ENCODE data around the gene NEDD9. TPM values are rescaled to one million over a fixed set of nuclear protein-coding genes. Genes with fewer than 3 reads are reported as not detected.

Gene NEDD9
- polyA plus RNA-seq, 4 donors = 13.6 to 17.6 (median 15.0) TPM

- no peaks in the 10 kb centered on the region for H3K27me3 ChIP-seq (ENCODE audit: control insufficient read depth in 3 of 3, insufficient read depth in 3 of 3, low read length in 3 of 3)
- no peak for FAIRE-seq
- H3K27ac ChIP-seq (ENCODE audit: low read depth in 1 of 3, low read length in 2 of 3) = no peak overlapping the region
- DNase-seq = no peak
- H3K36me3 ChIP-seq (ENCODE audit: control insufficient read depth in 3 of 3, insufficient read depth in 2 of 3, low read depth in 1 of 3, low read length in 3 of 3) = no peaks in the 10 kb centered on the region
- H3K4me3 ChIP-seq (ENCODE audit: low read depth in 1 of 3, low read length in 3 of 3) = no peak overlapping the region
- H3K4me1 ChIP-seq (ENCODE audit: control insufficient read depth in 3 of 3, insufficient read depth in 2 of 3, low read depth in 1 of 3, low read length in 2 of 3) = no peaks in the 10 kb centered on the region
- H3K9me3 ChIP-seq (ENCODE audit: control insufficient read depth in 2 of 2, insufficient read depth in 1 of 2, low read depth in 1 of 2, low read length in 1 of 2) = peaks cover 0 to 2% of the 10 kb centered on the region in 2 donors
Observed at GRCh38 chr6:11155589-11155988, 76.9 kb downstream of the NEDD9 start.

- FAIRE-seq = no peak
- WGBS, 3 donors = 95 to 98% (median 96%) methylated on average over 6 of the region's 6 CpGs
Observed at GRCh38 chr6:11153447-11153846, 79.0 kb downstream of the NEDD9 start.

GRCh38 chr6:11152581-11152980, 79.9 kb downstream of the NEDD9 start:
- DNase-seq (no peak), FAIRE-seq (no peak)
- Histone ChIP-seq H3K27me3 (ENCODE audit: control insufficient read depth in 3 of 3, insufficient read depth in 3 of 3, low read length in 3 of 3) (no peaks in the 10 kb centered on the region), H3K36me3 (ENCODE audit: control insufficient read depth in 3 of 3, insufficient read depth in 2 of 3, low read depth in 1 of 3, low read length in 3 of 3) (no peaks in the 10 kb centered on the region), H3K9me3 (ENCODE audit: control insufficient read depth in 2 of 2, insufficient read depth in 1 of 2, low read depth in 1 of 2, low read length in 1 of 2) (peaks cover 0 to 2% of the 10 kb centered on the region in 2 donors), H3K27ac (ENCODE audit: low read depth in 1 of 3, low read length in 2 of 3) (no peak overlapping the region), H3K4me1 (ENCODE audit: control insufficient read depth in 3 of 3, insufficient read depth in 2 of 3, low read depth in 1 of 3, low read length in 2 of 3) (no peaks in the 10 kb centered on the region), H3K4me3 (ENCODE audit: low read depth in 1 of 3, low read length in 3 of 3) (no peak overlapping the region)

More at GRCh38 chr6:11153447-11153846, 79.0 kb downstream of the NEDD9 start:
- H3K4me1 ChIP-seq (ENCODE audit: control insufficient read depth in 3 of 3, insufficient read depth in 2 of 3, low read depth in 1 of 3, low read length in 2 of 3) = no peaks in the 10 kb centered on the region
- no peak overlapping the region for H3K4me3 ChIP-seq (ENCODE audit: low read depth in 1 of 3, low read length in 3 of 3)
- H3K9me3 ChIP-seq (ENCODE audit: control insufficient read depth in 2 of 2, insufficient read depth in 1 of 2, low read depth in 1 of 2, low read length in 1 of 2) = peaks cover 0 to 2% of the 10 kb centered on the region in 2 donors
- H3K36me3 ChIP-seq (ENCODE audit: control insufficient read depth in 3 of 3, insufficient read depth in 2 of 3, low read depth in 1 of 3, low read length in 3 of 3) = no peaks in the 10 kb centered on the region
- no peak overlapping the region for H3K27ac ChIP-seq (ENCODE audit: low read depth in 1 of 3, low read length in 2 of 3)
- DNase-seq = no peak
- H3K27me3 ChIP-seq (ENCODE audit: control insufficient read depth in 3 of 3, insufficient read depth in 3 of 3, low read length in 3 of 3) = no peaks in the 10 kb centered on the region

DNA sequence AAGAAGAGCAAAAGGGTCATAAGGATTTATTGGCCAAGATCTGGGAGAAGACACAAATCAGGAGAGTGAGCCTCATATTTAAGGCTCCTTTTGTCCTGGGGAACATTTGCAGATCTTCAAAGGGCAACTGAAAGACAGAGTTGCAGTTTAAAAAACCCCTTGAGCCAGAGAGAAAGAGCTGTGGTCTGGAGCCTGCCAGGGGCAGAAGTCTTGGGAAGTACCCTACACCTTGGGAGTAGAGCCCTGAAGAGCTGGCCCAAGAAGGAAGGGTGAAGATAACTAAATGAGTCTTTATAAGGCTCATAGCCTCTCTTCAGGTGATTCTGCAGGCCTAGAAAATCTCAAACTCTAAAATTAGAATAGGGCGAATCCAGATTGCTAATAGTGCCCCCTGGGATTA, 81.0 kb downstream of the NEDD9 start:
- no peaks in the 10 kb centered on the region for H3K4me1 ChIP-seq (ENCODE audit: control insufficient read depth in 3 of 3, insufficient read depth in 2 of 3, low read depth in 1 of 3, low read length in 2 of 3)
- FAIRE-seq = no peak
- no peak for DNase-seq

GRCh38 chr6:11149551-11149950, 82.9 kb downstream of the NEDD9 start:
- Histone ChIP-seq H3K4me1 (ENCODE audit: control insufficient read depth in 3 of 3, insufficient read depth in 2 of 3, low read depth in 1 of 3, low read length in 2 of 3) (no peaks in the 10 kb centered on the region), H3K36me3 (ENCODE audit: control insufficient read depth in 3 of 3, insufficient read depth in 2 of 3, low read depth in 1 of 3, low read length in 3 of 3) (no peaks in the 10 kb centered on the region), H3K27ac (ENCODE audit: low read depth in 1 of 3, low read length in 2 of 3) (no peak overlapping the region), H3K27me3 (ENCODE audit: control insufficient read depth in 3 of 3, insufficient read depth in 3 of 3, low read length in 3 of 3) (no peaks in the 10 kb centered on the region), H3K9me3 (ENCODE audit: control insufficient read depth in 2 of 2, insufficient read depth in 1 of 2, low read depth in 1 of 2, low read length in 1 of 2) (peaks cover 0 to 2% of the 10 kb centered on the region in 2 donors), H3K4me3 (ENCODE audit: low read depth in 1 of 3, low read length in 3 of 3) (no peak overlapping the region)
- no peak for DNase-seq
- FAIRE-seq = no peak
- WGBS, 3 donors = 93 to 97% (median 95%) methylated on average over 3 of the region's 3 CpGs

More for the DNA sequence above, 81.0 kb downstream of the NEDD9 start:
- H3K9me3 ChIP-seq (ENCODE audit: control insufficient read depth in 2 of 2, insufficient read depth in 1 of 2, low read depth in 1 of 2, low read length in 1 of 2) = peaks cover 0 to 2% of the 10 kb centered on the region in 2 donors
- 92 to 95% (median 93%) methylated on average over 1 of the region's 1 CpG for WGBS, 3 donors
- no peak overlapping the region for H3K4me3 ChIP-seq (ENCODE audit: low read depth in 1 of 3, low read length in 3 of 3)
- H3K27ac ChIP-seq (ENCODE audit: low read depth in 1 of 3, low read length in 2 of 3) = no peak overlapping the region
- no peaks in the 10 kb centered on the region for H3K36me3 ChIP-seq (ENCODE audit: control insufficient read depth in 3 of 3, insufficient read depth in 2 of 3, low read depth in 1 of 3, low read length in 3 of 3)
- no peaks in the 10 kb centered on the region for H3K27me3 ChIP-seq (ENCODE audit: control insufficient read depth in 3 of 3, insufficient read depth in 3 of 3, low read length in 3 of 3)

- H3K9me3 ChIP-seq (ENCODE audit: control insufficient read depth in 2 of 2, insufficient read depth in 1 of 2, low read depth in 1 of 2, low read length in 1 of 2) = no peaks in the 10 kb centered on the region
- FAIRE-seq (no peak), DNase-seq (no peak)
- no peaks in the 10 kb centered on the region for H3K4me1 ChIP-seq (ENCODE audit: control insufficient read depth in 3 of 3, insufficient read depth in 2 of 3, low read depth in 1 of 3, low read length in 2 of 3)
- no peak overlapping the region for H3K4me3 ChIP-seq (ENCODE audit: low read depth in 1 of 3, low read length in 3 of 3)
- H3K27me3 ChIP-seq (ENCODE audit: control insufficient read depth in 3 of 3, insufficient read depth in 3 of 3, low read length in 3 of 3) = no peaks in the 10 kb centered on the region
- H3K27ac ChIP-seq (ENCODE audit: low read depth in 1 of 3, low read length in 2 of 3) = no peak overlapping the region
- 93 to 99% (median 95%) methylated on average over 4 of the region's 4 CpGs for WGBS, 3 donors
- no peaks in the 10 kb centered on the region for H3K36me3 ChIP-seq (ENCODE audit: control insufficient read depth in 3 of 3, insufficient read depth in 2 of 3, low read depth in 1 of 3, low read length in 3 of 3)
Observed at GRCh38 chr6:11146117-11146826, 86.2 kb downstream of the NEDD9 start.

- H3K36me3 ChIP-seq (ENCODE audit: control insufficient read depth in 3 of 3, insufficient read depth in 2 of 3, low read depth in 1 of 3, low read length in 3 of 3) = no peaks in the 10 kb centered on the region
- peak; percentile 76 to 83 for DNase-seq
- no peaks in the 10 kb centered on the region for H3K9me3 ChIP-seq (ENCODE audit: control insufficient read depth in 2 of 2, insufficient read depth in 1 of 2, low read depth in 1 of 2, low read length in 1 of 2)
- no peak overlapping the region for H3K27ac ChIP-seq (ENCODE audit: low read depth in 1 of 3, low read length in 2 of 3)
- FAIRE-seq = no peak
- H3K27me3 ChIP-seq (ENCODE audit: control insufficient read depth in 3 of 3, insufficient read depth in 3 of 3, low read length in 3 of 3) = no peaks in the 10 kb centered on the region
- WGBS, 3 donors = 16 to 21% (median 16%) methylated on average over 6 of the region's 6 CpGs
- no peaks in the 10 kb centered on the region for H3K4me1 ChIP-seq (ENCODE audit: control insufficient read depth in 3 of 3, insufficient read depth in 2 of 3, low read depth in 1 of 3, low read length in 2 of 3)
- no peak overlapping the region for H3K4me3 ChIP-seq (ENCODE audit: low read depth in 1 of 3, low read length in 3 of 3)
Observed at GRCh38 chr6:11144393-11144851, 88.0 kb downstream of the NEDD9 start.

DNA sequence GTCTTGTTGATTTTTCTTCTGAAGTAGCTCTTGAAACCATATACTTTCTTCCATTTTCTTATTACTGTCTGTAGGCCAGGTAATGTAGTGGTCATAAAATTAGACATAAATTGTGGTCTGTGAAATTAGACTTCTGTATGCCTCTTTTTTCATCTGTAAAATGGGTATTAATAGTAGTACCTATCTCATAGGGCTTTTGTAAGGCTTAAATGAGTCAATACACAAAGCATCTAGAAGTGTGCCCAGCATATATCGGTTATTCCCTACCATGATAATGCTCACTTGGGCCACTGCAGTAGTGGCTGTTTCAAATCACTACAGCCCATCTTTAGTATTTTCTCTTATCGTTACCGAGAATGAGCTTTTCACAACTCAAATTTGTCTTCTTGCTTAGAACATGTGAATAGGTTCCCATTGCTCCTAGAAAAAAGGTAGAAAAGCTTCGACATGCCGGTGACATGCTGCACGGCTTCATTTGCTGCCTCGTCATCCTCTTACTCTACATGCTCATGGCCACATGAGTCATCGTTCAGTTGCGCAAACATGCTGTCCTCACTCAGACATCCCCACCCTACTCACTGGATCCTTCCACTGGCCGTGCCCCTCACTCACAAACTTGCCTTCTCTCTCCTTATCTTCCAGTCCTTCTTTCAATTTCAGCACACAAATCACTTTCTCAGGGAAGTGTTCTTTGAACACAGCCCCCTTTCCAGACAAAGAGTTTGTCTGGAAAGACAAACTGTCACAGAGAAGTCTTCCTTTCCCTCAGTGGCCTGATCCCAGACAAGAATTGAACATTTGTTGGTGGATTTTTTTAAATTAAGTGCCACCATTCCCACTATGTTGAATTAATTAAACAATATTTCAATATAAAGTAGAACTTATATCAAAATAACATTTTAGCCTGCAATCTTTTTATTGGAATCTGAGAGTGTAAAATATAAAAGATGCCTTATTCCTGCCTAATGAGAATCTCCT, 88.8 kb downstream of the NEDD9 start:
- Histone ChIP-seq H3K36me3 (ENCODE audit: control insufficient read depth in 3 of 3, insufficient read depth in 2 of 3, low read depth in 1 of 3, low read length in 3 of 3) (no peaks in the 10 kb centered on the region), H3K4me3 (ENCODE audit: low read depth in 1 of 3, low read length in 3 of 3) (no peak overlapping the region), H3K27ac (ENCODE audit: low read depth in 1 of 3, low read length in 2 of 3) (no peak overlapping the region), H3K9me3 (ENCODE audit: control insufficient read depth in 2 of 2, insufficient read depth in 1 of 2, low read depth in 1 of 2, low read length in 1 of 2) (no peaks in the 10 kb centered on the region), H3K27me3 (ENCODE audit: control insufficient read depth in 3 of 3, insufficient read depth in 3 of 3, low read length in 3 of 3) (no peaks in the 10 kb centered on the region), H3K4me1 (ENCODE audit: control insufficient read depth in 3 of 3, insufficient read depth in 2 of 3, low read depth in 1 of 3, low read length in 2 of 3) (no peaks in the 10 kb centered on the region)
- 72 to 81% (median 79%) methylated on average over 10 of the region's 10 CpGs for WGBS, 3 donors
- FAIRE-seq = no peak
- DNase-seq = peak; percentile 45 to 72

All from small intestine (tissue), 7 donors.